ENCODE results near the gene ARRB1. TPM values are rescaled to one million over a fixed set of nuclear protein-coding genes. Genes with fewer than 3 reads are reported as not detected.
A peak's percentile ranks its signal among the peaks of the same experiment; 100 is the strongest.

The ARRB1 gene
- total and polyA plus RNA-seq, 3 donors from 2014 or later: 8.4 to 9.8 (median 8.5) TPM

DNA sequence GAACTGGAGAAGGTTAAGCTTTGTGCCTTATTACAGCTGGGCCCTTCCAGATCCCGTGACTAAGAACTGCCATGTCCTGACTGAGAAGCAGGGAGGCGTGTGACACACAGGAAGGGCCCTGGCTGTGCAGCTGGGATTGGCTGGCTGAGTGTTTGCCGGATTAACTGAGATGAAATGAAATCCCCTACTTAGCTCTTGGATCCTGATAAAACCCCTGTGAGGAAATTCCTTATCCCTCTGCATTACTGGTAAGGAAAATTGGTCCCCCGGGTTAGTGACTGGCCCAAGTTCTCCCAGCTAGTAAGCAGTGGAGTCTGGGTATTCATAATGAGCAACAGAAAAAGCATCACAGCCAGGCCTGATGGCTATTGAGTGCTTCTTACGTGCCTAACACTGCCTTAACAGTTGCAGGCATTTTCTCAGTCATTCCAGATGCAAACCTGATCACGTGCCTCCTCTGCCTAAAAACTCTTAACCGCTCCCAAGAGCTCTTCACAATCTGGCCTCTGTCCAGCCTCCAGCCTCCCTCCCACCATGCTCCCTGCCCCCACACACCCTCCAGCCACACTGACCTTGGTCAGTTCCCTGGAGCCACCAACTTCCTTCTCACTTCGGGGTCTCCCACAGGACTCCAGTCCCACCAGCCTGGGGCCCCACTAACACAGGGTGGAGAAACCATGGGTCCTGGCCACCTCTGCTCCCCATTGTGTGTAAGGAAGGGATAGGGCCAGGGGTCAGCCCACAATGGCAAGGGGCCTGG, 37.8 kb downstream of the ARRB1 start:
- no peak for TF ChIP-seq POLR2A (IDR thresholded peaks at IDR 0.05)
- TF ChIP-seq, protein P1, sequence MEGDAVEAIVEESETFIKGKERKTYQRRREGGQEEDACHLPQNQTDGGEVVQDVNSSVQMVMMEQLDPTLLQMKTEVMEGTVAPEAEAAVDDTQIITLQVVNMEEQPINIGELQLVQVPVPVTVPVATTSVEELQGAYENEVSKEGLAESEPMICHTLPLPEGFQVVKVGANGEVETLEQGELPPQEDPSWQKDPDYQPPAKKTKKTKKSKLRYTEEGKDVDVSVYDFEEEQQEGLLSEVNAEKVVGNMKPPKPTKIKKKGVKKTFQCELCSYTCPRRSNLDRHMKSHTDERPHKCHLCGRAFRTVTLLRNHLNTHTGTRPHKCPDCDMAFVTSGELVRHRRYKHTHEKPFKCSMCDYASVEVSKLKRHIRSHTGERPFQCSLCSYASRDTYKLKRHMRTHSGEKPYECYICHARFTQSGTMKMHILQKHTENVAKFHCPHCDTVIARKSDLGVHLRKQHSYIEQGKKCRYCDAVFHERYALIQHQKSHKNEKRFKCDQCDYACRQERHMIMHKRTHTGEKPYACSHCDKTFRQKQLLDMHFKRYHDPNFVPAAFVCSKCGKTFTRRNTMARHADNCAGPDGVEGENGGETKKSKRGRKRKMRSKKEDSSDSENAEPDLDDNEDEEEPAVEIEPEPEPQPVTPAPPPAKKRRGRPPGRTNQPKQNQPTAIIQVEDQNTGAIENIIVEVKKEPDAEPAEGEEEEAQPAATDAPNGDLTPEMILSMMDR (IDR thresholded peaks at IDR 0.05): no peak
- peaks cover 34% of the 10 kb centered on the region for H3K4me1 ChIP-seq
- no peaks in the 10 kb centered on the region for H3K27me3 ChIP-seq
- H3K36me3 ChIP-seq (ENCODE audit: low read depth, missing control alignments): no peaks in the 10 kb centered on the region
- H3K4me3 ChIP-seq: no peak overlapping the region
- intact Hi-C loops (cut with DNase I; ENCODE audit: low total_unique reads): no loop called here
- WGBS, 2 donors: 36 to 42% methylated on average over 8 of the region's 8 CpGs
- no peaks in the 10 kb centered on the region for H3K9me3 ChIP-seq
- DNase-seq: peak; percentile 74
- peak overlapping the region; percentile 65 to 72 for H3K27ac ChIP-seq

DNA sequence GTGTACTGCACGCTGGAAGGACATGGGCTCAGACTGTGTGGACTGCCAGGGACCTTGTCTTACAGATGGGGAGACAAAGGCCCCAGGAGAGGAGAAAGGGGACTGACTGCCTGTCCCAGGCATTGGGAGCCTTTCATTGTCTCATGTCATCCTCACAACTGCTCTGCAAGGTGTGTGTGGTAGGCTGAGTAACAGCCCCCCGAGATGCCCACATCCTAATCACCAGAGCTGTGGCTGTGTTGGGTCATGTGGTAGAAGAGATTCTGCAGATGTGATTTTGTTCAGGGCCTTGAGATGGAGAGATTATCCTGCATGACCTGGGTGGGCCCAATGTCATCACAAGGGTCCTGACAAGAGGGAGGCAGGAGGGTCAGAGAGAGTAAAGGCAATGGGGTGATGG, 39.1 kb downstream of the ARRB1 start:
- WGBS, 2 donors: 83 to 88% methylated on average over 2 of the region's 2 CpGs
- intact Hi-C loops (cut with DNase I; ENCODE audit: low total_unique reads): no loop called here

DNA sequence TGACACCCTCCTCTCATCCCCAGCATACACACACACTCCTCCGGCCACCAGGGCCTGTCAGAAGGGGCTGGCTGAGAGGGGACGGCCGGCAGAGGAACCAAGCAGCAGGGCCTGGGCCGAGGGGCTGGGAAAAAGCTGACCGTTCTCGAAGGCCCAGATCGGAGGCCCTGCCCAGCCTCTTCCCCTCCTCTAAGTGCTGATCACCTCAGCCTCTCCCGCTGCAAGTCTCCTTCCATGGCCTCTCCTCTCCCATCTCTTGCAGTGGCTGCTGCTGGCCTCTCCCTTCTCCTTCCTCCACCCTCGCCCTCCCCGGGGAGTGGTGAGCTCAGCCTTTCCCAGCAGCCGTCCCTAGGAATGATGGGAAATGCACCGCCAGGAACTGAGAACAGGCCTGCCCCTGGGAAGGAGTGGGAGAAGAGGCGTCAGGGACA, 39.6 kb downstream of the ARRB1 start:
- Histone ChIP-seq H3K9me3 (no peaks in the 10 kb centered on the region), H3K36me3 (ENCODE audit: low read depth, missing control alignments) (no peaks in the 10 kb centered on the region), H3K4me1 (peaks cover 34% of the 10 kb centered on the region), H3K4me3 (no peak overlapping the region), H3K27me3 (no peaks in the 10 kb centered on the region), H3K27ac (peak overlapping the region; percentile 72 to 76)
- DNase-seq: peak; percentile 79
- intact Hi-C loops (cut with DNase I; ENCODE audit: low total_unique reads): no loop called here
- WGBS, 2 donors: 51 to 59% methylated on average over 13 of the region's 13 CpGs
- TF ChIP-seq POLR2A (IDR thresholded peaks at IDR 0.05): no peak
- TF ChIP-seq, protein P1 (IDR thresholded peaks at IDR 0.05): no peak

More for the DNA sequence above, 39.1 kb downstream of the ARRB1 start:
- Histone ChIP-seq H3K4me3 (no peak overlapping the region), H3K4me1 (peaks cover 34% of the 10 kb centered on the region), H3K9me3 (no peaks in the 10 kb centered on the region), H3K27me3 (no peaks in the 10 kb centered on the region), H3K36me3 (ENCODE audit: low read depth, missing control alignments) (no peaks in the 10 kb centered on the region), H3K27ac (peak overlapping the region; percentile 72 to 76)
- no peak for DNase-seq
- TF ChIP-seq, protein P1 (IDR thresholded peaks at IDR 0.05): no peak
- no peak for TF ChIP-seq POLR2A (IDR thresholded peaks at IDR 0.05)

DNA sequence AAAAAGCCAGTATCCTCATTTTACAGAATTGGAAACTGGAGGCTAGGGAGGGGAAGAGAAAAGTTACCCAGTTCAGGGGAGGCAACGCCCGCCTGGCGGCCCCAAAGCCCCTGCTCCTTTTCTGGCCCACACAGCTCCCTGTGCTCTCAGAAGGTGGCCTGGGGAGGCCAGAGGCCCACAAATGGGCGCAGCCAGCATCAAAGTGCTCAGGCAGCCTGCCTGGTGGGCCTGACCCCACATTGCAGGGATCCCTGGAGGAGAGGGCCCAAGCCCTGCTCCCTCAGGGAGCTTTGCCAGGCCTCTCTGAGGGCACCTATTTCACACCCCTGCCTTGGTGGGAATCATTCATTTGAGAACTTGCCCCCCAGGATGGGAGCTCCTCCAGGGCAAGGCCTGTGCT, 42.5 kb downstream of the ARRB1 start:
- Histone ChIP-seq H3K27ac (no peak overlapping the region), H3K27me3 (no peaks in the 10 kb centered on the region), H3K4me3 (no peak overlapping the region), H3K4me1 (peaks cover 30% of the 10 kb centered on the region), H3K9me3 (no peaks in the 10 kb centered on the region), H3K36me3 (ENCODE audit: low read depth, missing control alignments) (no peaks in the 10 kb centered on the region)
- DNase-seq: no peak
- intact Hi-C loops (cut with DNase I; ENCODE audit: low total_unique reads): no loop called here
- 99% methylated on average over 4 of the region's 4 CpGs; no CpG with 5 or more reads in 1 of the 2 donors for WGBS, 2 donors
- no peak for TF ChIP-seq POLR2A (IDR thresholded peaks at IDR 0.05)
- TF ChIP-seq, protein P1 (IDR thresholded peaks at IDR 0.05): no peak

DNA sequence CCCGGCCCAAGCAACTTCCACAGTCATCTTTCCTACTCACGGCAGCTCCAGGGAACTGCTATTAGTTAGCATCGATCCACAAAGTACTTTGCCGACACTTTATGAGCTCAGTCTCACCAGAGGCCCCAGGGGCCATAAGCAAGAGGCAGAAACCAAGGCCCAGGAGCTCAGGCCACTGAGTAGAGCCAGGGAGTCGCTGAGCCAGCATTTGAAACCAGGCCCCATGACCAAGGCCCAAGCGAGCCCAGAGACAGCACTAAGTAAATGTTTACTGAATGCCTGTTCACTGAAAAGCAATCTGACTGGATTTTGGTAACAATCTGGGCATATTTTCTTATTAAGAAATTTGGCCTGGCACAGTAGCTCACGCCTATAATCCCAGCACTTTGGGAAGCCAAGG, 43.3 kb downstream of the ARRB1 start:
- DNase-seq: no peak
- intact Hi-C loops (cut with DNase I; ENCODE audit: low total_unique reads): no loop called here
- Histone ChIP-seq H3K36me3 (ENCODE audit: low read depth, missing control alignments) (no peaks in the 10 kb centered on the region), H3K4me1 (peaks cover 21% of the 10 kb centered on the region), H3K4me3 (no peak overlapping the region), H3K27ac (no peak overlapping the region), H3K27me3 (no peaks in the 10 kb centered on the region), H3K9me3 (no peaks in the 10 kb centered on the region)
- 84 to 95% methylated on average over 6 to 7 of the region's 7 CpGs for WGBS, 2 donors
- TF ChIP-seq, protein P1 (IDR thresholded peaks at IDR 0.05): no peak
- no peak for TF ChIP-seq POLR2A (IDR thresholded peaks at IDR 0.05)
